Upper lobe of left lung (tissue), 4 donors: Measurements from ENCODE around the gene HSD17B4.

Experiments
- POLR2A ChIP-seq, 4 donors: fragments of 450-650 bp; IDR thresholded peaks; one replicate each; pipeline ENCODE4 v1.5.1; 2016 to 2017; ENCODE audit warnings: antibody characterized with exemption in 4 of 4, mild to moderate bottlenecking in 2 of 4
- TF ChIP-seq, protein P1 (sequence below), 6 experiments: fragments of 450-650 bp in 4 of 6; fragments of 200-600 bp in 2 of 6; sonication (generic) in 2 of 6; IDR thresholded peaks; one replicate each; pipeline ENCODE4 v1.5.1; 2016 to 2019; ENCODE audit warnings: antibody characterized with exemption in 6 of 6

DNA sequence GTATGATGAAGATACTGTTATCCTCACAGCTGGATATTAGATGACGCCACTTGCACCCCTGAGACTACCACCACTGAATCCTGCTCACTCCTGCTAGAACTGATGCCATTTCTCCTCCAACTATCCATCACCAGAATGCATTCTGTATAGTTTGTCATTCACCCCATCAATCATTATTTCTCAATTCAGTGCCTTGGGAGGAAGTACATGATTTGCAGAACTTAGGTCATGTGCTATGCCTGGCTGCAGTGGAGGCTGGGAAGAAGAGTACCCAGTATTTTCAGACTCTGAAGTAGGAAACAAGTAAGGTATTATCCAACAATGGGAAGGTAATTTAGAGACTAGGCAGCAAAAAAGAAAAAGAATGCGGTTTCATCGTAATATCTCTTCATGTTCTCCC, 26.2 kb upstream of the HSD17B4 start:
- TF ChIP-seq, protein P1, sequence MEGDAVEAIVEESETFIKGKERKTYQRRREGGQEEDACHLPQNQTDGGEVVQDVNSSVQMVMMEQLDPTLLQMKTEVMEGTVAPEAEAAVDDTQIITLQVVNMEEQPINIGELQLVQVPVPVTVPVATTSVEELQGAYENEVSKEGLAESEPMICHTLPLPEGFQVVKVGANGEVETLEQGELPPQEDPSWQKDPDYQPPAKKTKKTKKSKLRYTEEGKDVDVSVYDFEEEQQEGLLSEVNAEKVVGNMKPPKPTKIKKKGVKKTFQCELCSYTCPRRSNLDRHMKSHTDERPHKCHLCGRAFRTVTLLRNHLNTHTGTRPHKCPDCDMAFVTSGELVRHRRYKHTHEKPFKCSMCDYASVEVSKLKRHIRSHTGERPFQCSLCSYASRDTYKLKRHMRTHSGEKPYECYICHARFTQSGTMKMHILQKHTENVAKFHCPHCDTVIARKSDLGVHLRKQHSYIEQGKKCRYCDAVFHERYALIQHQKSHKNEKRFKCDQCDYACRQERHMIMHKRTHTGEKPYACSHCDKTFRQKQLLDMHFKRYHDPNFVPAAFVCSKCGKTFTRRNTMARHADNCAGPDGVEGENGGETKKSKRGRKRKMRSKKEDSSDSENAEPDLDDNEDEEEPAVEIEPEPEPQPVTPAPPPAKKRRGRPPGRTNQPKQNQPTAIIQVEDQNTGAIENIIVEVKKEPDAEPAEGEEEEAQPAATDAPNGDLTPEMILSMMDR (IDR thresholded peaks at IDR 0.05) = no peak
- no peak for TF ChIP-seq POLR2A (IDR thresholded peaks at IDR 0.05)
